HEK293 (cell line): ENCODE measurements around the gene BLM.

Source experiments
- CTCF ChIA-PET: fragments of 350-600 bp; formaldehyde crosslinking; extraction: SDS; loops from one replicate; lab custom pipeline; 2021; ENCODE audit warnings: antibody characterized with exemption; lab: Yijun Ruan, JAX
- POLR2A ChIA-PET: fragments of 300-600 bp; formaldehyde crosslinking; extraction: SDS; loops from one replicate; lab custom pipeline; 2020; ENCODE audit warnings: antibody characterized with exemption, inconsistent platforms; lab: Yijun Ruan, JAX
- H3K27ac ChIP-seq: fragments of 200-500 bp; sonication (Bioruptor generic); 2 replicates; pipeline ENCODE4 v1.5.1; 2014; ENCODE audit warnings: low read depth, low read length, control low read depth, inconsistent platforms; ENCODE audit errors: extremely low read depth
- H3K36me3 ChIP-seq, 2 experiments: fragments of 200-500 bp in 1 of 2; sonication (Bioruptor generic) in 1 of 2; 1 replicate in 1 of 2; 2 replicates in 1 of 2; pipeline ENCODE4 v1.5.1; 2014 to 2017; ENCODE audit warnings: inconsistent platforms in 2 of 2, low read length in 2 of 2; ENCODE audit not compliant: control insufficient read depth in 2 of 2, insufficient read depth in 1 of 2
- H3K4me1 ChIP-seq: fragments of 200-500 bp; sonication (Bioruptor generic); 2 replicates; pipeline ENCODE4 v1.5.1; 2014; ENCODE audit warnings: mild to moderate bottlenecking, low read length, inconsistent platforms; ENCODE audit not compliant: control insufficient read depth, insufficient read depth
- H3K4me3 ChIP-seq: 2 replicates; pipeline ENCODE4 v1.5.1; 2011; ENCODE audit warnings: low read depth, mild to moderate bottlenecking, control low read depth, low read length, moderate library complexity
- H3K9me3 ChIP-seq: fragments of 200-500 bp; sonication (Bioruptor generic); 2 replicates; pipeline ENCODE4 v1.5.1; 2014; ENCODE audit warnings: low read depth, low read length, inconsistent platforms; ENCODE audit not compliant: control insufficient read depth, insufficient read depth
- EGR2 ChIP-seq: fragments of 450-650 bp; formaldehyde crosslinking; IDR thresholded peaks from 2 replicates; pipeline ENCODE4 v1.5.1; 2016; ENCODE audit warnings: low read depth, missing biosample characterization, missing genetic modification characterization
- GLIS1 ChIP-seq: fragments of 450-650 bp; formaldehyde crosslinking; IDR thresholded peaks from 2 replicates; pipeline ENCODE4 v1.5.1; 2016; ENCODE audit warnings: missing biosample characterization, missing genetic modification characterization
- HOXD13 ChIP-seq: sonication (generic); formaldehyde crosslinking; IDR thresholded peaks from 2 replicates; pipeline ENCODE4 v1.8.0; 2022; ENCODE audit warnings: missing genetic modification reagents, borderline replicate concordance
- KLF7 ChIP-seq: fragments of 450-650 bp; formaldehyde crosslinking; IDR thresholded peaks from 2 replicates; pipeline ENCODE4 v1.5.1; 2016; ENCODE audit warnings: missing biosample characterization, missing genetic modification characterization, borderline replicate concordance
- MEIS1 ChIP-seq: sonication (generic); formaldehyde crosslinking; IDR thresholded peaks from 2 replicates; pipeline ENCODE4 v1.8.1; 2022; ENCODE audit warnings: missing genetic modification reagents, mild to moderate bottlenecking, borderline replicate concordance
- MYNN ChIP-seq: fragments of 450-650 bp; formaldehyde crosslinking; IDR thresholded peaks from 2 replicates; pipeline ENCODE4 v1.5.1; 2016; ENCODE audit warnings: missing biosample characterization, missing genetic modification characterization, borderline replicate concordance
- PATZ1 ChIP-seq: fragments of 450-650 bp; formaldehyde crosslinking; IDR thresholded peaks from 2 replicates; pipeline ENCODE4 v1.5.1; 2016; ENCODE audit warnings: missing biosample characterization, missing genetic modification characterization
- PRDM10 ChIP-seq: fragments of 450-650 bp; formaldehyde crosslinking; IDR thresholded peaks from 2 replicates; pipeline ENCODE4 v1.5.1; 2016; ENCODE audit warnings: missing biosample characterization, missing genetic modification characterization
- SALL2 ChIP-seq: fragments of 450-650 bp; formaldehyde crosslinking; IDR thresholded peaks from 2 replicates; pipeline ENCODE4 v1.5.0; 2017; ENCODE audit warnings: missing biosample characterization, mild to moderate bottlenecking, missing genetic modification characterization, borderline replicate concordance
- TCF7L2 ChIP-seq: IDR thresholded peaks from 2 replicates; pipeline ENCODE4 v1.6.1; 2011; ENCODE audit warnings: low read depth, mild to moderate bottlenecking, inconsistent platforms, low read length, moderate library complexity, borderline replicate concordance
- WT1 ChIP-seq: fragments of 450-650 bp; formaldehyde crosslinking; IDR thresholded peaks from 2 replicates; pipeline ENCODE4 v1.5.1; 2016; ENCODE audit warnings: missing biosample characterization, missing genetic modification characterization
- YY1 ChIP-seq: fragments of 450-650 bp; formaldehyde crosslinking; IDR thresholded peaks from 2 replicates; pipeline ENCODE4 v1.5.1; 2018; ENCODE audit warnings: missing biosample characterization, missing genetic modification characterization
- YY2 ChIP-seq: fragments of 450-650 bp; formaldehyde crosslinking; IDR thresholded peaks from 2 replicates; pipeline ENCODE4 v1.5.1; 2016; ENCODE audit warnings: missing biosample characterization, missing genetic modification characterization
- ZBTB17 ChIP-seq: fragments of 450-650 bp; formaldehyde crosslinking; IDR thresholded peaks from 2 replicates; pipeline ENCODE4 v1.5.1; 2016; ENCODE audit warnings: missing biosample characterization, missing genetic modification characterization
- ZFP41 ChIP-seq: fragments of 450-650 bp; formaldehyde crosslinking; IDR thresholded peaks from 2 replicates; pipeline ENCODE4 v1.5.1; 2016; ENCODE audit warnings: missing biosample characterization, missing genetic modification characterization, borderline replicate concordance
- ZNF133 ChIP-seq: fragments of 450-650 bp; formaldehyde crosslinking; IDR thresholded peaks from 2 replicates; pipeline ENCODE4 v1.5.1; 2016; ENCODE audit warnings: missing biosample characterization, missing genetic modification characterization
- ZNF140 ChIP-seq: fragments of 450-650 bp; formaldehyde crosslinking; IDR thresholded peaks from 2 replicates; pipeline ENCODE4 v1.5.1; 2016; ENCODE audit warnings: missing biosample characterization, missing genetic modification characterization
- ZNF184 ChIP-seq: fragments of 450-650 bp; IDR thresholded peaks from 2 replicates; pipeline ENCODE4 v1.5.1; 2018; ENCODE audit warnings: missing biosample characterization, mild to moderate bottlenecking, missing genetic modification characterization
- ZNF292 ChIP-seq: fragments of 450-650 bp; formaldehyde crosslinking; IDR thresholded peaks from 2 replicates; pipeline ENCODE4 v1.5.1; 2016; ENCODE audit warnings: low read depth, missing biosample characterization, missing genetic modification characterization, borderline replicate concordance
- ZNF341 ChIP-seq: fragments of 450-650 bp; formaldehyde crosslinking; IDR thresholded peaks from 2 replicates; pipeline ENCODE4; 2016; ENCODE audit warnings: low read depth, missing biosample characterization, missing genetic modification characterization
- ZNF394 ChIP-seq: fragments of 450-650 bp; formaldehyde crosslinking; IDR thresholded peaks from 2 replicates; pipeline ENCODE4 v1.5.1; 2016; ENCODE audit warnings: missing biosample characterization, missing genetic modification characterization, mild to moderate bottlenecking, moderate library complexity, borderline replicate concordance
- ZNF416 ChIP-seq: fragments of 450-650 bp; formaldehyde crosslinking; IDR thresholded peaks from 2 replicates; pipeline ENCODE4 v1.5.1; 2016; ENCODE audit warnings: missing biosample characterization, missing genetic modification characterization
- ZNF423 ChIP-seq: fragments of 450-650 bp; formaldehyde crosslinking; IDR thresholded peaks from 2 replicates; pipeline ENCODE4 v1.5.1; 2016; ENCODE audit warnings: missing biosample characterization, missing genetic modification characterization
- ZNF571 ChIP-seq: fragments of 450-650 bp; formaldehyde crosslinking; IDR thresholded peaks from 2 replicates; pipeline ENCODE4 v1.5.0; 2017; ENCODE audit warnings: missing biosample characterization, missing genetic modification characterization
- ZNF596 ChIP-seq: fragments of 450-650 bp; IDR thresholded peaks from 2 replicates; pipeline ENCODE4 v1.5.0; 2018; ENCODE audit warnings: missing biosample characterization, mild to moderate bottlenecking, missing genetic modification characterization, moderate library complexity
- ZNF639 ChIP-seq: fragments of 450-650 bp; formaldehyde crosslinking; IDR thresholded peaks from 2 replicates; pipeline ENCODE4 v1.5.1; 2016; ENCODE audit warnings: missing biosample characterization, missing genetic modification characterization
- ZNF837 ChIP-seq: fragments of 450-650 bp; formaldehyde crosslinking; IDR thresholded peaks from 2 replicates; pipeline ENCODE4 v1.5.1; 2016; ENCODE audit warnings: missing biosample characterization, missing genetic modification characterization

BLM gene

DNA sequence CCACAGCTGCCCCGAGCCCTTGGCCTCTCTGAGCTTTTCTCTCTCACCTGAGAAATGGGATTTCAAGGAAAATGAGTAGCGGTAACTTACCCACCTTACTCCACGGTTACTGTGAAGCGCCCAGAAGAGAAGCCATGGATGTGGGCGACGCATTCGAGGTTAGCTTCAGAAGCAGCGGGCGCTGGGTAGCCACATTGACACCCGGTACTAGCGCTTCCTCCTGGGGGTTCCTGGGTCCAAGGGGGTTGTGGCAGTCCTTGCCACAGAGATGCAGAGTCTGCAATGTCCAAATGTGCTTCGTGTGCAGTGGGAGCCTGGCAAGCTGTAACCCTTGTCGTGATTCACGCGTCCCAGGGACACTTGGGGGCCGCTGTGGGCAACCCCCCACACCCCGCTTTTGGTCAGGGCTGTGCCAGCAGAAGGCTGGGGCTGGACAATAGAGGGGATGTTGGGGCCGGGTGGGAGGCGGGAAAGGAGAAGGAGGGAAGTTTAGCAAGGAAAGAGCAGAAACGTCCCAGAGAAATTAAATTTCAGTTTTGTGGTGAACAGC, 109.8 kb downstream of the BLM start:
- ChIA-PET POLR2A (interaction anchor here (0.8 to 1.1 kb wide), 3 partner anchors 24 to 42 kb away, joined by 3 to 6 read pairs (median 4); no protein-coding TSS in a partner anchor), CTCF (no interaction called here)
- TF ChIP-seq ZNF837 (tag by site-specific recombination), result no peak
- no peak for TF ChIP-seq ZNF184 (tag by site-specific recombination)
- no peak for TF ChIP-seq ZNF571 (tag by site-specific recombination)
- TF ChIP-seq GLIS1 (tag by site-specific recombination), result no peak
- TF ChIP-seq SALL2, result no peak
- TF ChIP-seq ZNF133 (tag by site-specific recombination), result no peak
- no peak for TF ChIP-seq EGR2 (tag by site-specific recombination)
- no peak for TF ChIP-seq PATZ1 (tag by site-specific recombination)
- TF ChIP-seq YY2 (tag by site-specific recombination), result no peak
- Histone ChIP-seq H3K27ac (no peak overlapping the region), H3K4me1 (no peaks in the 10 kb centered on the region), H3K36me3 (no peaks in the 10 kb centered on the region), H3K9me3 (no peaks in the 10 kb centered on the region), H3K4me3 (no peak overlapping the region)

- Histone ChIP-seq H3K36me3 (no peaks in the 10 kb centered on the region), H3K4me1 (no peaks in the 10 kb centered on the region), H3K4me3 (no peak overlapping the region), H3K9me3 (no peaks in the 10 kb centered on the region), H3K27ac (no peak overlapping the region)
- ChIA-PET CTCF (interaction anchor here (0.6 kb wide), 1 partner anchor 99 kb away, joined by 4 read pairs; no protein-coding TSS in a partner anchor), POLR2A (interaction anchor here (1.0 kb wide), 1 partner anchor 41 kb away, joined by 3 read pairs; no protein-coding TSS in a partner anchor)
- TF ChIP-seq ZBTB17 (tag by site-specific recombination) (no peak), ZNF394 (no peak), ZFP41 (no peak), PRDM10 (tag by site-specific recombination) (no peak), ZNF596 (tag by site-specific recombination) (no peak)
Measured at GRCh38 chr15:90828111-90828510, 111.0 kb downstream of the BLM start.

GRCh38 chr15:90829126-90829525, 112.0 kb downstream of the BLM start:
- CTCF ChIA-PET, result no interaction called here
- Histone ChIP-seq H3K27ac (no peak overlapping the region), H3K9me3 (no peaks in the 10 kb centered on the region), H3K4me1 (no peaks in the 10 kb centered on the region), H3K4me3 (no peak overlapping the region), H3K36me3 (no peaks in the 10 kb centered on the region)
- POLR2A ChIA-PET, result no interaction called here
- TF ChIP-seq WT1, result no peak
- no peak for TF ChIP-seq TCF7L2
- no peak for TF ChIP-seq MYNN (tag by site-specific recombination)
- TF ChIP-seq ZNF423, result no peak
- TF ChIP-seq ZNF416 (tag by site-specific recombination), result no peak
- TF ChIP-seq ZNF140 (tag by site-specific recombination), result no peak
- TF ChIP-seq ZNF292, result no peak
- no peak for TF ChIP-seq ZNF341 (tag by site-specific recombination)
- TF ChIP-seq ZNF639 (tag by site-specific recombination), result no peak
- TF ChIP-seq HOXD13 (CRISPR knock-in tag), result no peak
- TF ChIP-seq KLF7 (tag by site-specific recombination), result no peak
- no peak for TF ChIP-seq YY1 (tag by site-specific recombination)
- no peak for TF ChIP-seq MEIS1 (CRISPR knock-in tag)
